GM19452 (cell line): ENCODE results near the gene CRNKL1.

Experiments used
- ATAC-seq: cut with Tn5 transposase; IDR thresholded peaks from one replicate; pipeline ENCODE4 v1.9.1; 2021; ENCODE audit not compliant: unreplicated experiment

The CRNKL1 gene

DNA sequence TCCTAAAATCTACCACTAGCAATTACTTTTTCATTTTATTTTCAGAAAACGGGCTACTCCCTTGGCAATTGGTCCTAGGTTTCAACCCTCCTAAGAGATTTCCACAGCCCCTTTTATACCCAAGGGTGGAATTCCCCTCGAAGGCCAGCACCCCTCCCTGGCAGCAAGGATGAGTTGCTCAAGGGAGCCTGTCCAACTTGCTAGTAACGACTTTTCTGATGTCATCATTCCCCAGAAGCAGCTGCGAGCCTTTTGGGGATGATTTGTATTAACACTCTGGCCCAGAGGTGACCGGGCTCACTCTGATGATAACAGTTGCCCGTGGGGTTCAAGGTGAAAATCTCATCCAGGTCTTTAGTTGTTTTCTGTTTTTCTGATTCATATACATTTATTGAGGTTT is 65.8 kb downstream of the CRNKL1 start:
- ATAC-seq, result no peak
